Keratinocyte (primary cell): ENCODE data around the gene CALCOCO1. TPM values are rescaled to one million over a fixed set of nuclear protein-coding genes. Genes with fewer than 3 reads are reported as not detected.

Experiments
- DNase-seq: peaks from one replicate; pipeline ENCODE4 v3.0.0-alpha.2; 2011; ENCODE audit warnings: low read depth, missing footprints, low spot score
- FAIRE-seq: peaks from 2 replicates; lab custom pipeline; 2011; peaks lifted over from hg19 to GRCh38; lab: Jason Lieb, UNC
- H2AFZ ChIP-seq: 2 replicates; pipeline ENCODE4 v1.6.0; 2012; ENCODE audit warnings: low read length, control low read depth, inconsistent platforms; ENCODE audit not compliant: control insufficient read depth
- H3K27ac ChIP-seq: 2 replicates; pipeline ENCODE4 v1.5.1; 2011; ENCODE audit warnings: low read length; ENCODE audit not compliant: control insufficient read depth, insufficient read depth
- H3K27me3 ChIP-seq: 3 replicates; pipeline ENCODE4 v1.6.0; 2011; ENCODE audit warnings: low read length; ENCODE audit not compliant: control insufficient read depth, insufficient read depth; ENCODE audit errors: extremely low read depth
- H3K36me3 ChIP-seq, 2 experiments: 2 replicates in 1 of 2; 3 replicates in 1 of 2; pipeline ENCODE4 v1.5.1; 2011; ENCODE audit warnings: low read length in 2 of 2, mild to moderate bottlenecking in 1 of 2; ENCODE audit not compliant: control insufficient read depth in 2 of 2, insufficient read depth in 2 of 2; ENCODE audit errors: extremely low read depth in 1 of 2
- H3K4me1 ChIP-seq: 3 replicates; pipeline ENCODE4 v1.5.1; 2011; ENCODE audit warnings: low read length; ENCODE audit not compliant: control insufficient read depth, insufficient read depth; ENCODE audit errors: extremely low read depth
- H3K4me2 ChIP-seq: 3 replicates; pipeline ENCODE4 v1.6.0; 2011; ENCODE audit warnings: low read depth, low read length; ENCODE audit not compliant: control insufficient read depth, insufficient read depth; ENCODE audit errors: extremely low read depth
- H3K4me3 ChIP-seq, 3 experiments: fragments of 200-600 bp in 1 of 3; sonication (generic) in 1 of 3; 2 replicates in 2 of 3; 3 replicates in 1 of 3; pipeline ENCODE4 v1.5.1; 2011 to 2016; ENCODE audit warnings: low read length in 3 of 3, mild to moderate bottlenecking in 3 of 3, control low read depth in 2 of 3, inconsistent platforms in 1 of 3, low read depth in 1 of 3, mixed read lengths in 1 of 3, mixed run types in 1 of 3, moderate library complexity in 1 of 3; ENCODE audit not compliant: control insufficient read depth in 2 of 3, insufficient read depth in 2 of 3; ENCODE audit errors: extremely low read depth in 1 of 3
- H3K79me2 ChIP-seq: 2 replicates; pipeline ENCODE4 v1.6.0; 2012; ENCODE audit warnings: low read length; ENCODE audit not compliant: control insufficient read depth, insufficient read depth
- H3K9ac ChIP-seq: 3 replicates; pipeline ENCODE4 v1.6.0; 2011; ENCODE audit warnings: low read length; ENCODE audit not compliant: control insufficient read depth, insufficient read depth; ENCODE audit errors: extremely low read depth
- H3K9me1 ChIP-seq: 3 replicates; pipeline ENCODE4 v1.6.0; 2011; ENCODE audit warnings: low read length; ENCODE audit not compliant: control insufficient read depth, insufficient read depth; ENCODE audit errors: extremely low read depth
- H3K9me3 ChIP-seq: 2 replicates; pipeline ENCODE4 v1.5.1; 2012; ENCODE audit warnings: low read depth, low read length; ENCODE audit not compliant: control insufficient read depth
- H4K20me1 ChIP-seq: 3 replicates; pipeline ENCODE4 v1.6.0; 2011; ENCODE audit warnings: low read length; ENCODE audit not compliant: control insufficient read depth, insufficient read depth; ENCODE audit errors: extremely low read depth
- CTCF ChIP-seq, 3 experiments: IDR thresholded peaks in 1 of 3; conservative IDR thresholded peaks in 1 of 3; optimal IDR thresholded peaks in 1 of 3; 2 replicates in 2 of 3; 3 replicates in 1 of 3; pipeline versions ENCODE3 to v1.5.1; 2011; ENCODE audit warnings: low read length in 3 of 3, mild to moderate bottlenecking in 3 of 3, moderate library complexity in 2 of 3, control low read depth in 1 of 3, inconsistent platforms in 1 of 3; ENCODE audit not compliant: insufficient read depth in 2 of 3; ENCODE audit errors: extremely low read depth in 1 of 3
- EZH2 ChIP-seq: IDR thresholded peaks from one replicate; pipeline ENCODE4 v1.6.1; 2012; ENCODE audit warnings: inconsistent platforms, mild to moderate bottlenecking, low read length, moderate library complexity
- dilution Hi-C: fragments of 300-500 bp; cut with MboI; formaldehyde crosslinking; loops from one replicate; pipeline ENCODE4 v1.7.0; 2020; ENCODE audit warnings: low sequenced_read_pairs; ENCODE audit not compliant: extremely low pct_ligation_motif_present
- polyA plus RNA-seq, 5 experiments: library from polyadenylated mRNA; depleted of rRNA in 3 of 5; stranded (reverse) in 3 of 5; stranded (forward) in 1 of 5; unstranded in 1 of 5; fragments of >200 nt; gene quantifications; 1 replicate in 1 of 5; 2 replicates in 3 of 5; 3 replicates in 1 of 5; pipeline versions ENCODE4 v1.2.1 to v1.2.3, GENCODE V29; 2011 to 2012; ENCODE audit warnings: missing spikeins in 2 of 5, low read depth in 1 of 5, low replicate concordance in 1 of 5

Gene CALCOCO1
- polyA plus RNA-seq, 1 donor (not counting 4 experiments of a cell fraction or from before 2014, with no cell fraction given) = 67.3 TPM

- H3K36me3 ChIP-seq = peaks cover 12 to 18% of the 10 kb centered on the region in 2 experiments
- no peaks in the 10 kb centered on the region for H3K9me1 ChIP-seq
- TF ChIP-seq EZH2 (no peak), CTCF (optimal IDR thresholded peaks at IDR 0.05 in 1 of 3, IDR thresholded peaks at IDR 0.05 in 1 of 3, conservative IDR thresholded peaks at IDR 0.05 in 1 of 3; ENCODE audit: extremely low read depth in 1 of 3, insufficient read depth in 2 of 3, low read length in 3 of 3) (no peak)
- no peak overlapping the region for H3K4me3 ChIP-seq
- H3K27ac ChIP-seq = no peak overlapping the region
- no peaks in the 10 kb centered on the region for H3K79me2 ChIP-seq
- FAIRE-seq (no peak), DNase-seq (no peak)
- H2AFZ ChIP-seq = no peak overlapping the region
- no peaks in the 10 kb centered on the region for H3K9me3 ChIP-seq
- no peak overlapping the region for H3K9ac ChIP-seq
- no peaks in the 10 kb centered on the region for H4K20me1 ChIP-seq
- H3K4me1 ChIP-seq = peaks cover 6% of the 10 kb centered on the region
- no peak overlapping the region for H3K4me2 ChIP-seq
- no peaks in the 10 kb centered on the region for H3K27me3 ChIP-seq
- dilution Hi-C loops = no loop called here
Measured at GRCh38 chr12:53664191-53664590, 63.1 kb downstream of the CALCOCO1 start.

GRCh38 chr12:53660041-53660440, 67.2 kb downstream of the CALCOCO1 start:
- dilution Hi-C loops = no loop called here
- no peak for DNase-seq
- H3K9ac ChIP-seq = no peak overlapping the region

More at GRCh38 chr12:53660041-53660440, 67.2 kb downstream of the CALCOCO1 start:
- Histone ChIP-seq H3K4me1 (peaks cover 8% of the 10 kb centered on the region), H3K79me2 (no peaks in the 10 kb centered on the region), H3K36me3 (peaks cover 5 to 8% of the 10 kb centered on the region in 2 experiments), H3K9me3 (no peaks in the 10 kb centered on the region), H3K27ac (no peak overlapping the region), H4K20me1 (no peaks in the 10 kb centered on the region), H3K9me1 (no peaks in the 10 kb centered on the region), H3K4me3 (no peak overlapping the region), H3K4me2 (no peak overlapping the region), H2AFZ (no peak overlapping the region), H3K27me3 (no peaks in the 10 kb centered on the region)
- no peak for FAIRE-seq
- TF ChIP-seq CTCF (optimal IDR thresholded peaks at IDR 0.05 in 1 of 3, IDR thresholded peaks at IDR 0.05 in 1 of 3, conservative IDR thresholded peaks at IDR 0.05 in 1 of 3; ENCODE audit: extremely low read depth in 1 of 3, insufficient read depth in 2 of 3, low read length in 3 of 3) (no peak), EZH2 (no peak)
